Left lung (tissue), 10 donors: ENCODE data around the gene ZIC2. TPM values are rescaled to one million over a fixed set of nuclear protein-coding genes. Genes with fewer than 3 reads are reported as not detected.
A peak's percentile ranks its signal among the peaks of the same experiment; 100 is the strongest.

Experiments
- ATAC-seq: fragments of 200-7000 bp; cut with Tn5 transposase; one replicate; pipeline ENCODE4 v1.9.1; 2020; ENCODE audit warnings: moderate library complexity
- DNase-seq, 4 donors: peaks; one replicate each; pipeline ENCODE4 v3.0.0-alpha.2; 2013 to 2020
- H3K27ac ChIP-seq, 2 donors: fragments of 200-600 bp; sonication (generic) in 1 of 2; one replicate each; pipeline versions ENCODE4 v1.5.0 to v1.8.0; 2020 to 2021
- H3K27me3 ChIP-seq, 2 donors: fragments of 200-600 bp; sonication (generic) in 1 of 2; one replicate each; pipeline versions ENCODE4 v1.5.0 to v1.8.0; 2020 to 2021
- H3K36me3 ChIP-seq, 2 donors: fragments of 200-600 bp; sonication (generic) in 1 of 2; one replicate each; pipeline versions ENCODE4 v1.5.0 to v1.8.0; 2020 to 2021
- H3K4me1 ChIP-seq, 2 donors: fragments of 200-600 bp; one replicate each; pipeline ENCODE4 v1.8.0; 2021
- H3K4me3 ChIP-seq, 2 donors: fragments of 200-600 bp; sonication (generic) in 1 of 2; one replicate each; pipeline versions ENCODE4 v1.5.0 to v1.8.0; 2020 to 2021; ENCODE audit warnings: mild to moderate bottlenecking in 1 of 2
- H3K9me3 ChIP-seq, 2 donors: fragments of 200-600 bp; sonication (generic) in 1 of 2; one replicate each; pipeline versions ENCODE4 v1.5.0 to v1.8.0; 2020 to 2021
- intact Hi-C, 2 donors: fragments of 100-400 bp; cut with DNase I; formaldehyde crosslinking; loops; one replicate each; pipeline versions ENCODE4 v1.11.2 to v1.14.2; 2022
- polyA plus RNA-seq, 6 donors: library from polyadenylated mRNA; unstranded; fragments of 120-200 nt; gene quantifications; one replicate each; pipeline ENCODE4 v1.2.1, GENCODE V29; 2013; ENCODE audit not compliant: insufficient read length in 6 of 6
- total RNA-seq, 2 donors: library from RNA; stranded (reverse); fragmentation: NEBNext Ultra II Directional; extraction: Animal tissue kit (Norgen Biotek cat#: 25700); gene quantifications; one replicate each; pipeline ENCODE4 v1.2.1, GENCODE V29; 2021
- TF ChIP-seq, protein P1 (sequence below), 2 donors: fragments of 200-600 bp; sonication (generic) in 1 of 2; IDR thresholded peaks; one replicate each; pipeline versions ENCODE4 v1.5.0 to v1.8.0; 2021; ENCODE audit warnings: antibody characterized with exemption in 2 of 2
- donor health status: DM: no; HTN: yes; CAD: no.
- donor health status: DM: no; HTN: no; CAD: no.

The ZIC2 gene
- total and polyA plus RNA-seq, 8 donors, result 0.06 to 0.21 (median 0.15) TPM; not detected in 4

DNA sequence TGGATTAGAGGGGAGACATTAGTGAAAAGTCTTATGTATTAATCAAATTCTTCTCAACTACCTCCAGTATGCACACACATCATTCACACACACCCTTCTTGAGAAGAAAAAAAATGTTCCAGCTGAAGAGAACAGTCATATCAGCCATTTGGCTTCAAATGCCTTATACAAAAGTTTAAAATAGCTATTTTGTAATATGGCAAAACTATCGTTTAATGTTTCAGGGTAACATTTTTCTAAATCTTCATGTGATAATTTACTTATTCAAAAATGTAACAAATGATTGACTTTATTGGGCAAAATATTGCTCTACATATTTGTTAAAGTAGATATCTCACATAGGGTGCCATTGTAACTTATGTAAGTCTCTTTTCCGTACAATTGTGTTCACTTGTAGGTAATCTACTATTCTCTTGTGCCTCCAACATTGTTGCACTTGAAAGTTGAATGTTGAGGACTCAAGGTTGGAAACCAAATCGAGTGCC is 13.6 kb downstream of the ZIC2 start:
- no peaks in the 10 kb centered on the region for H3K9me3 ChIP-seq
- peaks cover 0 to 11% of the 10 kb centered on the region in 2 donors for H3K4me1 ChIP-seq
- intact Hi-C loops, result no loop called here
- peaks cover 93 to 100% of the 10 kb centered on the region in 2 donors for H3K27me3 ChIP-seq
- no peaks in the 10 kb centered on the region for H3K36me3 ChIP-seq
- ATAC-seq (no peak), DNase-seq (peak in 1 of 4 donors; percentile 3)
- no peak overlapping the region for H3K27ac ChIP-seq
- no peak overlapping the region for H3K4me3 ChIP-seq
- TF ChIP-seq, protein P1, sequence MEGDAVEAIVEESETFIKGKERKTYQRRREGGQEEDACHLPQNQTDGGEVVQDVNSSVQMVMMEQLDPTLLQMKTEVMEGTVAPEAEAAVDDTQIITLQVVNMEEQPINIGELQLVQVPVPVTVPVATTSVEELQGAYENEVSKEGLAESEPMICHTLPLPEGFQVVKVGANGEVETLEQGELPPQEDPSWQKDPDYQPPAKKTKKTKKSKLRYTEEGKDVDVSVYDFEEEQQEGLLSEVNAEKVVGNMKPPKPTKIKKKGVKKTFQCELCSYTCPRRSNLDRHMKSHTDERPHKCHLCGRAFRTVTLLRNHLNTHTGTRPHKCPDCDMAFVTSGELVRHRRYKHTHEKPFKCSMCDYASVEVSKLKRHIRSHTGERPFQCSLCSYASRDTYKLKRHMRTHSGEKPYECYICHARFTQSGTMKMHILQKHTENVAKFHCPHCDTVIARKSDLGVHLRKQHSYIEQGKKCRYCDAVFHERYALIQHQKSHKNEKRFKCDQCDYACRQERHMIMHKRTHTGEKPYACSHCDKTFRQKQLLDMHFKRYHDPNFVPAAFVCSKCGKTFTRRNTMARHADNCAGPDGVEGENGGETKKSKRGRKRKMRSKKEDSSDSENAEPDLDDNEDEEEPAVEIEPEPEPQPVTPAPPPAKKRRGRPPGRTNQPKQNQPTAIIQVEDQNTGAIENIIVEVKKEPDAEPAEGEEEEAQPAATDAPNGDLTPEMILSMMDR (IDR thresholded peaks at IDR 0.05), result no peak

- Histone ChIP-seq H3K4me3 (no peak overlapping the region), H3K36me3 (no peaks in the 10 kb centered on the region), H3K9me3 (no peaks in the 10 kb centered on the region), H3K27me3 (peaks cover 90 to 100% of the 10 kb centered on the region in 2 donors), H3K27ac (no peak overlapping the region), H3K4me1 (peaks cover 0 to 5% of the 10 kb centered on the region in 2 donors)
- TF ChIP-seq, protein P1 (IDR thresholded peaks at IDR 0.05), result no peak
- intact Hi-C loops, result no loop called here
- ATAC-seq (no peak), DNase-seq (peak in 2 of 4 donors; percentile 35 to 75)
These were observed 14.2 kb downstream of the ZIC2 start for GRCh38 chr13:99995589-99996380.

GRCh38 chr13:99996381-99996973 is 14.9 kb downstream of the ZIC2 start:
- Histone ChIP-seq H3K27ac (no peak overlapping the region), H3K36me3 (no peaks in the 10 kb centered on the region), H3K9me3 (no peaks in the 10 kb centered on the region), H3K4me3 (no peak overlapping the region), H3K4me1 (peaks cover 0 to 5% of the 10 kb centered on the region in 2 donors), H3K27me3 (peaks cover 83 to 100% of the 10 kb centered on the region in 2 donors)
- DNase-seq (peak in 1 of 4 donors; percentile 4), ATAC-seq (no peak)
- TF ChIP-seq, protein P1 (IDR thresholded peaks at IDR 0.05), result no peak
- intact Hi-C loops, result no loop called here

- peaks cover 71 to 100% of the 10 kb centered on the region in 2 donors for H3K27me3 ChIP-seq
- DNase-seq (no peak), ATAC-seq (peak; percentile 13)
- TF ChIP-seq, protein P1 (IDR thresholded peaks at IDR 0.05), result no peak
- intact Hi-C loops, result no loop called here
- H3K4me3 ChIP-seq, result no peak overlapping the region
- no peaks in the 10 kb centered on the region for H3K36me3 ChIP-seq
- H3K4me1 ChIP-seq, result no peaks in the 10 kb centered on the region
- H3K27ac ChIP-seq, result no peak overlapping the region
- H3K9me3 ChIP-seq, result no peaks in the 10 kb centered on the region
These were observed 16.2 kb downstream of the ZIC2 start for GRCh38 chr13:99997702-99998214.

DNA sequence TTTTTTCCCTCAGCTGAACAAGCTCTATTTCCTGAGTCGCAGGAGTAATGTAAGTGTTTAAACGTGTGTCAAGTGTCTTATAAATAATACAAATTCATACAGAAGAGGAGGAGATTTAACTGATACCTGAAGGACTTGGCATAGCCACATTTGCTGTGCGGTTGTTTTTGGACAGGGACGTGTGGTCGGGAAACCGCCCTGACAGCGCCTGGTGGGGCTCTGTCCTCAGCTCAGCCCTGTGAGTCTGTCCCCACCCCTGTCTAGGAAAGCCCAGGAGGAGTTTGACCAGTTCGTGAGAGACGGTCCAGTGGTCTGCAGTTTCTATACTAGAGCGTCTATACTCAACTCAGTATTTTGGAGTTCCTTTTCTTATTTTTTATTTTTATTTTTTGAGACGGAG is 16.7 kb downstream of the ZIC2 start:
- ATAC-seq, result no peak
- TF ChIP-seq, protein P1 (IDR thresholded peaks at IDR 0.05), result no peak
- H3K4me3 ChIP-seq, result no peak overlapping the region
- DNase-seq, result no peak
- H3K4me1 ChIP-seq, result no peaks in the 10 kb centered on the region
- H3K27me3 ChIP-seq, result peaks cover 68 to 100% of the 10 kb centered on the region in 2 donors
- H3K27ac ChIP-seq, result no peak overlapping the region
- H3K36me3 ChIP-seq, result no peaks in the 10 kb centered on the region
- intact Hi-C loops, result no loop called here
- no peaks in the 10 kb centered on the region for H3K9me3 ChIP-seq
